NCI-H2029 (cell line): ENCODE measurements around the gene ARL6IP1.
"Not testable (repeated sequence)": the region's sequence is repeated elsewhere in the genome, so short reads cannot be mapped to it uniquely, and the experiment has no call there.

Experiments
- DNase-seq: peaks from one replicate; lab custom pipeline; 2025; lab: John Stamatoyannopoulos, UW

The ARL6IP1 gene

DNA sequence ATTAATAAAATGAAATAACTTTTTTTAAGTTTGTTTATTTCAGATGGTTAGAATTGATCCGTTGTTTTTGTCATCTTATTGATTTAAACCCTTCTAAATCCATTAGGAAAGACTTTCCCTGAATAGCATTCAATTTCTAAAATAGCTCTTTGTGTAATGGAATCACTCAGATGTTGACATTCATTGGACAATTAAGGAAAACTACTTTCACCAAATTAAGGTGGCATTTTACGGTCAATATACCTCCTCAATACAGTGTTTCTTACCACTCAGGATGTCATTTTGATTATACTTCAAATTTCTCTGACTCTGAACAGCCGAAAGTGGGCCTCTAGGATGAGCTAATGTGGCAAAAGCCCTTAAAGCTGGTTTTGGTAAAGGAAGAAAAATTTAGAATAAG, 1.8 kb downstream of the ARL6IP1 start:
- DNase-seq, result no peak

DNA sequence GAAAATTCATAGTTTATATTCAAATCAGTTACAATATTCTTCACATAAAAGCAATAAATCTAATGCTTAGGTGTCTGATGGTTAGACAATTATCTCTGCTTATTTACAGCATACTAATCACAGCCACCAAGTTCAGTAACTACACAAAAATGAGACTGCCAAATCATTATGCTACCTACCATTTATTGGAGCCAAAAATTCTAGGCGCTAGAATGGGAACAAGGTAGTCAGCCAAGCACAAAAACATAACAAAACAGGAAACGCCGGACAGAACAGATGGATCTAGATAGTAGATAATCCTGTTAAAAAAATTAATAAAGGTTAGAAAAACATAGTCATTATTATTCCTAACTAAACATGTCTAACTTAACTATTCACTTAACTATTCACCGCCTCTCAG, 3.6 kb downstream of the ARL6IP1 start:
- no peak for DNase-seq

DNA sequence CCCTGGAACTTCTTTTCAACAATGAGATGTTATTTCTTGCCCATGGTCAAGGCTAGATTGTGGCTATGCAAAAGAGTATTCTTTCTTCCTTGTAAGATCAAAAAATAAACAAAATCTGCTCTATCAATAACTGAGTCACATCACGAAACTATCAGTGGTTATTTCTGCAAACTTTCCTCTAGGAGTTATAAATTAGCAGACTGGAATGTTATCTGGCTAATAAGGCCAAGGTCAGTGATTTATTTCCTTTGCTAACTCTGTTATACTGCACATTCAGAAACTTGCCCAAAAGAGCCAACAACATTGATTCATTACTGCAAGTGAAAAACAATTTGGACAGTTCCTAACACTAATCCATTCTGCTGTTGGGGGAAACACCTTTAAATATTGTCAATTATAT, 5.0 kb downstream of the ARL6IP1 start:
- no peak for DNase-seq

DNA sequence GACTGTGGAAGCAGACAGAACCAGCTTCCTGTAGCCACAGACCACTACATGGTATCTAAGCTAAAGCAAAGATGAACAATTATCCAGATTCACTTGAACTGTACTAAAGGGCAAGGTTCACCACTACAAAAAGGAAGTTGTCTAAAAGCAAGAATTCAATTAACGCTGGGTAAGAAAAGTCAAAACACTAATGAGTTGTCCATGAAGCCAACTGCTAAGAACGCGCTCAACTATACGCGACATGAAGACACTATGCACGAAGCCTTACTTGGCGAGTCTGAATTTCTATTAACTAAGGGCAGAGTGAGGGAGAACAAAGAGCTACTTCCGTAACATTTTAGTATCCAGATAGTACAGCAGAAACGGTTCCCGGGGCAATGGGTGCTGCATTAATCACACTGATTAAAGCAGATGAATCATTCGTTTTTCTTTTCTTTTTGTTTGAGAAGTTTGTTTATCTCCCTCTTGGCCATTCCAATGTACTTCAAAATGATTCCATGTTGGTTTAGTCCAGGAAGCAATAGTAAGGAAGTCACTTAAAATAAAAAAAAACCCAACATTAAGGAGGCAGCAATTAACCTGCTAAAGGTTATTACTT, 8.4 kb downstream of the ARL6IP1 start:
- no peak for DNase-seq

DNA sequence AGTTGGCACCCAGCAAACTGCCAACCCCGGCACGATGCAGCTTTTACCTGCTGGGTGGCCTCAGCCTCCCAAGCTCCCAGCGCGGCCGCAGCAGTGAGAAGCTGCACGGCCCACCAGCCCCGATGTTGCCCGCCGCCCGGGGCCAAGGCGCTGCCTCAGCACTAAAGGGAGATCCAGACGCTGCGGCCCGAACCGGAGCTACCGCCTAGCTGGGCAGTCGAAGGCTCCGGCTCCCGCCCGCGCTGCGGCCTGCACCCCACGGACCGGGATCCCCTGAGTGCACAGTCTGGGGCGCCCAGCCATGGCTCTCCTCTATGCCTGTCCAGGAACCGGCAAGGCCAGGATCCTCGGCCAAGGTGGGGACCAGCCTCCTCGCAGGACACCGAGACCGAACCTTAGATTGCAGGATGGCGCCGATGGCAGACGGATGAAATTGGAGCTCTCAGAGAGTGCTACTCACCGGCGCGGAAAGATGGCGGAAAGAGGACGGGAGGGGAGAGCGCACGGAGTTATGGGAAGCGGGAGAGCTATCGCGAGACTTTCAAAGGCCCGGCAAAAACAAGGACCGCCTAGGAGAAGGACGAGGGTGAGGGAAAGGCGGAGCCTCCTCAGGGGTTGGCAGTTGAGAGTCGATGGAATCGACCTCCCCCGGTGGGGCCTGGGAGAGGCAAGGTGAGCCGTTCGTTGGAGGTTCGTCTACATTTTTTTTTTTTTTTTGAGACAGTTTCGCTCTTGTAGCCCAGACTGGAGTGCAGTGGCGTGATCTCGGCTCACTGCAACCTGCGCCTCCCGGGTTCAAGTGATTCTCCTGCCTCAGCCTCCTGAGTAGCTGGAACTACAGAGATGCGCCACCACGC, 11.3 kb downstream of the ARL6IP1 start, which contains the start of gene RPS15A:
RPS15A (minus strand) TSS at position 485 of the 857 bp plus-strand sequence. CDS start 1,221 bp downstream, outside the sequence.
- DNase-seq, result peak; percentile 98

DNA sequence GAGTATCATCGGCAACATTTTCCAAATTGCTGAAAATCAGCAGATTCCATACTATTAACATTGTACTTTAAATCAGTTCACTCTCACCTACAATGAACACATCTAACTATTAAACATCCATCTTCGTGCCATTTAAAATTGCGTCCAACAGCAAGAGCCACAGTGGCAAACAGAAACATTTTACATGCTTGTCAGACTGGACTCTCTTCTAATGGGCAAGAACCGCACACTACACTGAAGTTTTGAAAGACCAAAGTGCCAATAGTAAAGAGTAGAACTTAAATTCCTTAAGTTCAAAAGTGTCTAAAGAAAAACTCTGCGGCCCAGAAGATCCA, 11.9 kb downstream of the ARL6IP1 start:
- DNase-seq, result no peak

DNA sequence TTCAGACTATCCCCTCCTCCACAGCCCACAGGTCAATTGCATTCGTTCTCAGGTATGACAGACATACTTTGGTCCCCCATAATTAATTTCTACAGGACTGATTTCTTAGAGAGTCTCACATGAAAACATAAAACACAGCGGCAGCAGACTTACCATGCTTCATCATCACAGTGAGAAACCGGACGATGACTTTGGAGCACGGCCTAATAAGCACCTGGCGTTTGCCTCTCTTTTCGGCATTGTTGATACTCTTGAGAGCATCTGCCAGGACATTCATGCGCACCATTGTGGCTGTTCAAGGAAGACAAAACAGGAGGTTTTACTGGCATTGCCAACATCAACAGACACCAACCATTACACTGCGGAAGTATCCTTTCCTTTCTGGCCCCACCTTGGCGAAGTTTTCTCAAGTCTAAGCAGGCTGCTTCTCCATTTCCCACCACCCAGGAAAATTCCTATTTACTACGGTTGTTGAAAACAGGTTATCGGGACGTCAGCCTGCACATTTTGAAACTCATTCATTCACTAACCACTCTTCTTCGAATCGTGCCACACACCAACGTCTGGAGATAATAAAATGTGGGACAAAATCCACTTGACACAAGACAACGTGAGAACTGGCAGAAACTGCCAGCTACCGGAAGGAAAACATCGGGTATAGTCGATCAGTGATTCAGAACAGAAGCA, 12.4 kb downstream of the ARL6IP1 start:
- DNase-seq, result peak; percentile 74

DNA sequence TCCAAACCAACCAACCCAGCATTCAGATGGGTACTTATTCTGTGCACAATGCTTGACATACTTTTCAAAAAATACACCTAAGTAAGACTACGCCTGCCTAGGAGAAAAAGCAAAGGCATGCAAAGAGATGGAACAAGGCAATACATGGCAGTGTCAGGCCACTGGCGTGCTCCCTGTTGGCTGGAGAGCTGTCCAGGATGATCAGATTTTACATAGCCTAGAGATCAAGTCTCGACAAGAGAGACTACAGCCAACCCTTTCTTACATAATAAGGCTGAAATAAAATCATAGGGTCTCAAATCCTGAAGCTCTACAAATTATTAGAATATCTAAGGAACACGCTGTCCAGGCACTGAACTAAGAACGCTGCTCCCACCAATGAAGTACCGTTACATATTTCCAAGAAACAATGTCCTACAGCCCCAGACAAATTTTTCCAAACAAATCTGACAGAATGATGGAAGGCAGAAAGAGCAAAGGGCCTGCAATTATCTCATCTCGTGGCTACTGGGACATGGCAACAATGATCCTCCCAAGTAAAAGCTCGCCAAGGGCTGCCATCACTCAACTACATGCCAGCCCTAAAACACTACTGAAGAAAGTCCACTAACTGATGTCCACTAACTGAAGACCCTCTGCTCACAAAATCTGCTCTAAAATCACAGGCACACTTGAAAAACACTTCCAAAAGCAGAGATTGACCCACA, 16.3 kb downstream of the ARL6IP1 start:
- no peak for DNase-seq

DNA sequence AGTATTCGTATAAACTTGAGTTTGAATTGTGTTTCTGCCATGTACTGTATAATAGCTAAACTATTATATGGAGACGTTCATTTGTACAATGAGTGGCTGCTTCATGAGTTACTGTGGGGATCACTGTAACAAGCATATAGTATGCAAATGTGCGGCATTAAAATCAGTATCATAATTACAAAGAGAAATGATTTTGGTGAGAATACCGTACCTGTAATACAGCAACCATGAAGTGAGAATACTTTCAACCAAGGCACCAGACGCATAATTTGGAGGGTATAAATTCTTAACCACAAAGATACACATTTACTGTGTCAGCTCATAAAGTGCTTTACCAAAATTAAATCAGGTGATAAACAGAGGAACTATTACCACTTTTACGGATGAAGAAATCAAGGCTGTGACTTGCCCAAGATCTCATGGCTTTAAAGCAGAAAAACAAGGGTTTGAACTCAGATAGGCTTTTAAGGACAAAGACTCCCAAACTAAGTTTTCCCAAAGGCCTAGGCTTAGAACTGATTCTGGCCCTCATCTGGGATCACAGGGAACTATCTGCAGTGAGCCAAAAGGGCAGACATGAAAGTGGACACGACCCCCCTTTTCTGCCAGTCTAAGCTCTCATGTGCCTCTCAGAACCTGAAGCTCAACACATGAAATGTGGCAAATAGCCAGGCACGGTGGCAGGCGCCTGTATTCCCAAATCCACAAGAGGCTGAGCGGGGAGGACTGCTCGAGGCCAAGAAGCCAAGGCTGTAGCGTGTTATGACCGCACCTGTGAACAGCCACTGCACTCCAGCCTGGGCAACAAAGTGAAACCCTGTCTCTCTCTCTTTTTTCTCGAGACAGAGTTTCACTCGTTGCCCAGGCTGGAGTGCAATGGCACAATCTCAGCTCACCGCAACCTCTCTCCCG, 17.7 kb downstream of the ARL6IP1 start:
- DNase-seq, result no peak

DNA sequence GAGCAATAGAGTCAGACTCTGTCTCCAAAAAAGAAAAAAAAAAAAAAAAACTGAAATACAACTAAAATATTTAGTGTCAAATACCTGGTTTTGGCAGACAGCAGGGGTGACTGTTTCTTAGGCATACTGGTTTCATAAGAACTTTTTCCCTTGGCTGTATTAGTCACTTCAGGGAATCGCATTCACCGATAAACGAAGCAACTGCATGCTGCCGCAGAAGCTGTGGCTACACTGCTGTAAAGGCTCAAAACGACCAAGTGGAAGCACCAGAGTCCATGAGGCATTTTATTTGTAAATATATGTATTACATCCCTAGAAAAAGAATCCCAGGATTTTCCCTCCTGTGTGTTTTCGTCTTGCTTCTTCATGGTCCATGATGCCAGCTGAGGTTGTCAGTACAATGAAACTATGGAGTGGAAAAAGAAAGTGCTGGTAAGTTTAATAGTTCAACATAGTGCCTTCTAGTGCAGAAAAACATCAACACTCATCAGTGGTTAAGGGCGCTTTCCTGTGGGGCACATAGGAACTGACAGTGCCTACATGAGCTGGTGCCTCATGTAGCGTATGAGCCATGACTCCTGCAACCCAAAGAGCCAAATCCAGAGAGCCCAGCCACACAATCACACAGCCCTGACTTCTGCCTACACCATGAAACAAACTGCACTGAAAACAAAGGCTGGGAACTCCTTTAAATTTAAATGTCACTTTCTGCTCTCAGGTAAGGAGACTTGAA, 18.5 kb downstream of the ARL6IP1 start:
- DNase-seq, result no peak

DNA sequence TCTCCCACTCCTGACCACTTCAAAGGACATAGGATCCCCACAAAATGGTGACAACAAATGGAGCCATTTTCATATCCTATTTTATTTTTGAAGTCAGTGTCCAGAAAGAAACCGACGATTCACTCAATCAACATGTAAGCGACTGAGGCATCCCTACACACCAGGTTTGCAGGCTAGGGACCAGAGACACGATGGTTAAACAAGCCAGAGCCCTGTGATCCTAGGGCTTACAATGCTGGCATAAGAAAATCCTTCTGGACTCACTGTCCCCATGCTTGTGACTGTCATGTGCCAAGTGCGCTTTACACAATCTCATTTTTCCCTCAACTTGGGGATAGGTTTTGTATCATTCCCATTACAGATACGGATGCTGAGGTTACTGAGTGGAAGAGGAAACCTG, 20.1 kb downstream of the ARL6IP1 start:
- DNase-seq, result not testable (repeated sequence)

DNA sequence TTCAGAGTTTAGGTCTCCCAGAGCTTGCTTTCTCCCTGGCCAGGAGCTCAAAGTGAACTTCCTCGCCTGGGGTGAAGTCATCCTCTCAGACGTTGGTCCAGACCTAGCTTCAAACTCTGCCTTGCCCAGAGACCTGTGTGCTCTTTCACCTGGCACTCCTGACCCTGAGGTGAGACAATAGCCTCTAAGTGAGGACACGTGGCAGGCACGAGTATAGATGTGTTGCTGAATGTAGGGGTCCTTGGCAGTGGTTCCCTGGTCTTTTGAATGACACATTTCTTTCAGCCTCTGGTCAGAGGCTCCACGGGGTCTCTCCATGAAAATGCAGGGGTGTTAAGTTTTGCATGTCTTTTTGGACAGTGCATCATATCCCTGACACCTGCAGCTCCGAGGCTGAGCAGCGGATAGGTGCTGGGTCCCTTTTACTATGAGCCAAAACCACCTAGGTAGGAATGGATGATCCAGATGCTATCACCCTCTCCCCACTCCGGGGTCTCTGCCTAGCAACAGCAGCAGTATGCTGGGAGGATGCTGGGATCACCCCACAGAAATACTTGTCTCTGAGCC, 20.8 kb downstream of the ARL6IP1 start:
- DNase-seq, result not testable (repeated sequence)

DNA sequence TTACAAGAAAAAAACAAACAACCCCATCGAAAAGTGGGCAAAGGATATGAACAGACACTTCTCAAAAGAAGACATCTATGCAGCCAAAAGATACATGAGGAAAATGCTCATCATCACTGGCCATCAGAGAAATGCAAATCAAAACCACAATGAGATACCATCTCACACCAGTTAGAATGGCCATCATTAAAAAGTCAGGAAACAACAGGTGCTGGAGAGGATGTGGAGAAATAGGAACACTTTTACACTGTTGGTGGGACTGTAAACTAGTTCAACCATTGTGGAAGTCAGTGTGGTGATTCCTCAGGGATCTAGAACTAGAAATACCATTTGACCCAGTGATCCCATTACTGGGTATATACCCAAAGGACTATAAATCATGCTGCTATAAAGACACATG, 23.7 kb downstream of the ARL6IP1 start:
- not testable (repeated sequence) for DNase-seq

DNA sequence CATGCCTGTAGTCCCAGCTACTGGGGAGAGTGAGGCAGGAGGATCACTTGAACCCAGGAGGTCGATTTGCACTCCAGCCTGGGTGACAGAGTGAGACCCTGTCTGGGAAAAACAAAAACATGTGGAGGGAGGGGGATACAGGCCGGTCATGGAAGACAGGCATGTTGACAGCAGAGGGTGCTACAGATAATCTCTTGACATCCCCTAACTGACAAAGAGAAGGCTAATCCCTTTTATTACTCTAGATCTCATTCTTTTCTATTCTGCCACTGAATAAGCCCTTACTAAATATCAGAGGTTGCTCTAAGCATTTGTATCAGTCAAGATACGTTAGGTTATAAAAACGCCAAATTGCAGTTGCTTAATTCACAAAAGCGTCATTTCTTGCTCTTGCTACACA, 25.0 kb downstream of the ARL6IP1 start:
- not testable (repeated sequence) for DNase-seq

DNA sequence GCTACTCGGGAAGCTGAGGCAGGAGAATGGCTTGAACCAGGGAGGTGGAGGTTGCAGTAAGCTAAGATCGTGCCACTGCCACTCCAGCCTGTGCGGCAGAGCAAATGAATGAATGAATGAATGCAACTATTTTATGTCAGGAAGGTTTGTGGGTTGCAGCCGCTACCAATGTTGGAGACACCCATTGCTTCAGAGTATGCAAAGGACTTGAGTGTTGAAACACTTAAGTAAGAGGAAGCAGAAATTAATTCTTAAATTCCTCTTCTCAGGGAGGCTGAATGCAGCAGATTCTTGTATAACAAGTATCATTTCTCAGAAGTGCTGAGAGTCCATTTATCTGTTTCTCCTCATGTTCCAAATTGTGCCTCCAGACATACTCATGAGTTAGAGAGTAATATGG, 26.7 kb downstream of the ARL6IP1 start:
- not testable (repeated sequence) for DNase-seq

DNA sequence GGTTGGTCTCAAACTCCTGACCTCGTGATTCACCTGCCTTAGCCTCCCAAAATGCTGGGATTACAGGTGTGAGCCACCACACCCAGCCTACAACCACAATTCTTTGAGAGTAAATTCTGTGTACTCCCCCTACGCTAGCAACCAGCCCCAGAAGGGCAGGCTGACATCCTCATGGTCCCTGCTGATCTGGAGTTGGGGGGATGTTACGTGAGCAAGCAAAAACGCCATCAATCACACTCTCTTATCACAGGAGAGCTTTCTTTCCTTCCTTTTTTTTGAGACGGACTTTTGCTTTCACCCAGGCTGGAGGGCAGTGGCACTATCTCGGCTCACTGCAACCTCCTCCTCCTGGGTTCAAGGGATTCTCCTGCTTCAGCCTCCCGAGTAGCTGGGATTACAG, 29.2 kb downstream of the ARL6IP1 start:
- DNase-seq, result not testable (repeated sequence)

DNA sequence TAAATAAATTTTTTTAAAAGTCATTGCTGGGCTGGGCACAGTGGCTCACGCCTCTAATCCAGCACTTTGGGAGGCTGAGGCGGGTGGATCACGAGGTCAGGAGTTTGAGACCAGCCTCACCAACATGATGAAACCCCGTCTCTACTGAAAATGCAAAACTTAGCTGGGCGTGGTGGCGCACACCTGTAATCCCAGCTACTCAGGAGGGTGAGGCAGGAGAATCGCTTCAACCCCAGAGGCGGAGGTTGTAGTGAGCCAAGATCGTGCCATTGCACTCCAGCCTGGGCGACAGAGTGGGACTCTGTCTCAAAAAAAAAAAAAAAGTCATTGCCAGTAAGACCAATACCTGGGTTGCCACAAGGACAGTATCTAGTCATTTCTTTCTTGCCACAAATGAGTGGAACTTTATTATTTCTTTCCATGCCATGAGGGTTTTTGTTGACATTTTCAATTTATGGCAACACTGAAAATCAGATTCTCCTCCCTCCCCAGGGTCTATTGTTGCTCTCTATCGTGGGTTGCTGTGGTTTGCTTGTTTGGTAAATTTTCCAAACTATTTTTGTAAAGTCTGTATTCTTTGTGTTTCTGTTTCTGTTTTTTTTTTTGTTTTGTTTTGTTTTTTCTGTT, 30.9 kb downstream of the ARL6IP1 start:
- not testable (repeated sequence) for DNase-seq

DNA sequence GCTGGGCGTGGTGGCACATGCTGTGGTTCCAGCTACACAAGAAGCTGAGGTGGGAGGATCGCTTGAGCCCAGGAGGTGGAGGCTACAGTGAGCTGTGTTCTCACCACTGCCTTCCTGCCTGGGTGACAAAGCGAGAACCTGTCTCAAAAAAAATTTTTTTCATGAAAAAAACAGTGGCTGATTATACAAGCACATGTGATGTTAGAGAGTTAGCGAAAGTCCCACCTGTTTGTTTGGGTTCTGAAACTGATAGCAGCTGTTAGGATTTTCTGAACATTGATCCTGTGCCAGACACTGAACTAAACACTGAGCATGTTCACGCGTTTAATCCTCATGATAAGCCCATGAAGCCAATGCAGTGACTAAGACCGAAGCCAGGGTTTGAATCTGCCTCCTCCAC, 34.1 kb downstream of the ARL6IP1 start:
- DNase-seq, result not testable (repeated sequence)

DNA sequence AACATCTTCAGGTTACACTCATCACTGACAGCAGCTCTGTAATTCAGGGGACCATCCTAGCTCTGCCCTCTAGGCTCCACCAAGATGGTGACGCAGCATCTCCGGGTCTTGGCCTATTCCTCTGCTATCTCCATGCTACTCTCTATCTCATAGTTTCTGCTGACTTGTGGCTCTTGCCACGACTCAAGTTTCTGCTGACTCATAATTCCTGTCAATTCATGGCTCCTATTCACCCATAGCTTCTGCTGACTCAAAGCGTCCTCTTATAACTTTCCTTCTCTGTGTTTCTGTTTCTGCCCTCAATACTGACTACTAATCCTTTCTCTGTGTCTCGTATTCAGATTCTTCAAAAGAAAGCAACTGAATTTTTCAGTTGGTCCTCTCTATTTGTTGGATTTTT, 38.6 kb downstream of the ARL6IP1 start:
- not testable (repeated sequence) for DNase-seq
